Measurements from ENCODE around the gene GRIK5. TPM values are rescaled to one million over a fixed set of nuclear protein-coding genes. Genes with fewer than 3 reads are reported as not detected.

Gene GRIK5
- total RNA-seq, 2 experiments from 2014 or later, result 0.73 to 0.90 TPM

DNA sequence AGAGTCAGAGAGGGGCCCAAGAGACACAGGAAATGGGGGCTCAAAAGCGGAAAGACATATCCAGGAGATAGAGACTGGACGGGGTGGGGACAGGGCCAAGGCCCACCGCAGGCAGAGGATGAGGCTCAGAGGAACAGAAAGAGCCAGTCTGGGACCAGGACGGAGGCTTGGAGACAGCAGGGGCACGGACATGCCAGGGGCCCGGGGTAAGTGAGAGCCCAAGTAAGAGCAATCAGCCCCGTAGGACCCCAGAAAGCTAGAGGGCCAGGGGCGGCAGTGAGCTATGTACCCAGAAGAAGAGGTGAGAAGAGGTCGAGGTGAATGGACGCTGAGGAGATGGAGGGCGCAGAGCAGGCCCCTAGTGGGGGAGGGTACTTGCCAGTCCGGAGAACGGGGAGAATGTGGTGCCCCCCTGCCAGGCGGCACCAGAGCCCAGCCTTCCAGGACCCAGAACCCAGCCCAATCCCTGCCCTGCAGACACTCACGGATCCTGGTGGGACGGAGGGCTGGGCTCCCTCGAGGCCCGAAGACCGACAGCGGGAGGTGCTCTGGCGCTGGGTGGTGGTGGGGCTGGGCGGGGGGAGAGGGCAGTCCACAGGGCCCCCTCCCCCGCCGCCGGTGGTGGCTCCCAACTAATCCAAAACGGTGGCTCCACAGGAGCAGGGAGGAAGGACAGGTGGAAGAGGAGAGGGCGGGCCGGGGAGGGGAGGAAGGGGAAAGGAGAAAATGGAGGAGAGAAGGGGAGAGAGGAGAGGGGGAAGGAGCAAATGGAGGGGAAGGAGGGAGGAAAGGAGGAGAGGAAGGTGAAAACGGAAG is 1.0 kb downstream of the GRIK5 start:
- H3K4me1 Mint-ChIP-seq (ENCODE audit: low read depth), result no peaks in the 10 kb centered on the region
- intact Hi-C loops (cut with micrococcal nuclease), result no loop called here
- no peak for DNase-seq
- H3K9me3 Mint-ChIP-seq, result no peaks in the 10 kb centered on the region
- ChIA-PET CTCF (no interaction called here), POLR2A (no interaction called here)
- H3K4me3 Mint-ChIP-seq, result no peak overlapping the region
- peaks cover 4% of the 10 kb centered on the region for H3K27me3 Mint-ChIP-seq
- no peaks in the 10 kb centered on the region for H3K36me3 Mint-ChIP-seq
- no peak overlapping the region for H3K27ac Mint-ChIP-seq

DNA sequence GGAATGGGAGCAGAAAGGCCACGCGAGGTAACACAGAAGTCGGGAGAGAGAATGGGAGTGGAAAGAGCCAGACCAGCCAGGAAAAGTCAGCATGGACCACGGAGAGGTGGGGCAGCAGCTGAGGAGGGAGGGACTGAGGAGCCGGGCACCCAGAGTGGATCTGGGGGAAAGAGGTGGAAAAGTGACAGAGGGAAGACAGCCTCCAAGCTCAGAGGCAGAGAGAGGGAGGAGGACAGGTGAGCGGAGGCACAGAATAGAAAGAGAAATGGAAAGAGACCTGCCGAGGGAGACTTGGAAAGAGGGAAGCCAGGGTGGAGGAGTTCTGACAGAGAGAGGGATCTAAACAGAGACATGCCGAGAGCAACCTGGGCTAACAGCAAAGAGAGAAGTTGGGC is 1.6 kb downstream of the GRIK5 start:
- CTCF ChIA-PET, result no interaction called here
- H3K9me3 Mint-ChIP-seq, result no peaks in the 10 kb centered on the region
- no peaks in the 10 kb centered on the region for H3K4me1 Mint-ChIP-seq (ENCODE audit: low read depth)
- peaks cover 4% of the 10 kb centered on the region for H3K27me3 Mint-ChIP-seq
- POLR2A ChIA-PET, result no interaction called here
- intact Hi-C loops (cut with micrococcal nuclease), result no loop called here
- H3K27ac Mint-ChIP-seq, result no peak overlapping the region
- H3K36me3 Mint-ChIP-seq, result no peaks in the 10 kb centered on the region
- no peak for DNase-seq
- no peak overlapping the region for H3K4me3 Mint-ChIP-seq

GRCh38 chr19:42067315-42067888 is 2.6 kb downstream of the GRIK5 start:
- DNase-seq, result no peak
- POLR2A ChIA-PET, result no interaction called here
- no peak overlapping the region for H3K27ac Mint-ChIP-seq
- peaks cover 4% of the 10 kb centered on the region for H3K27me3 Mint-ChIP-seq
- no peaks in the 10 kb centered on the region for H3K4me1 Mint-ChIP-seq (ENCODE audit: low read depth)
- intact Hi-C loops (cut with micrococcal nuclease), result no loop called here
- H3K9me3 Mint-ChIP-seq, result no peaks in the 10 kb centered on the region
- CTCF ChIA-PET, result interaction anchor here (0.9 kb wide), 1 partner anchor 32 kb away, joined by 3 read pairs; no protein-coding TSS in a partner anchor
- H3K4me3 Mint-ChIP-seq, result no peak overlapping the region
- no peaks in the 10 kb centered on the region for H3K36me3 Mint-ChIP-seq

GRCh38 chr19:42066075-42066754 is 3.8 kb downstream of the GRIK5 start:
- Mint-ChIP-seq H3K4me3 (no peak overlapping the region), H3K9me3 (no peaks in the 10 kb centered on the region), H3K27me3 (peaks cover 4% of the 10 kb centered on the region), H3K36me3 (no peaks in the 10 kb centered on the region), H3K27ac (no peak overlapping the region), H3K4me1 (ENCODE audit: low read depth) (no peaks in the 10 kb centered on the region)
- no peak for DNase-seq
- CTCF ChIA-PET, result no interaction called here
- POLR2A ChIA-PET, result no interaction called here
- intact Hi-C loops (cut with micrococcal nuclease), result no loop called here

GRCh38 chr19:42065511-42065910 is 4.5 kb downstream of the GRIK5 start:
- CTCF ChIA-PET, result no interaction called here
- Mint-ChIP-seq H3K9me3 (no peaks in the 10 kb centered on the region), H3K27ac (no peak overlapping the region), H3K4me1 (ENCODE audit: low read depth) (no peaks in the 10 kb centered on the region), H3K4me3 (no peak overlapping the region), H3K36me3 (no peaks in the 10 kb centered on the region), H3K27me3 (peaks cover 4% of the 10 kb centered on the region)
- DNase-seq, result no peak
- POLR2A ChIA-PET, result no interaction called here
- intact Hi-C loops (cut with micrococcal nuclease), result no loop called here

DNA sequence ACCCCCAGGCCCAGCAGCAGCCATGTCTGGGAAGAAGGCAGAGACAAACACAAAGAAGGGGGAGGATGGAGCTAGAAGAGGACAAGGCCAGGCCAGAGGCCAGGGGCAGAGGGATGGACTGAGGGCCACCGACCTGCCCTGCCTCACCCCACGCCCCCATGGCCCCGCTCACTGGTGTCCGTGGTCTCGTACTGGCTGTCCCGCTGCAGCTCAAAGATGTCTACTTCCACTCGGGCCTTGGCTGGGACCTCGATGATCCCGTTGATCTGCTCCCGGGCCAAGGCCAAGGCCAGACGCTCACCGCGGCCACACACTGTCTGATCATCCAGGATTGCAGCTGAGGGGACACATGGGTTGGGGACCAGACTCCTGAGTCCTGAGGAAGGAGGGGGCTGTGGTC is 5.0 kb downstream of the GRIK5 start:
- POLR2A ChIA-PET, result no interaction called here
- DNase-seq, result no peak
- H3K4me1 Mint-ChIP-seq (ENCODE audit: low read depth), result no peaks in the 10 kb centered on the region
- intact Hi-C loops (cut with micrococcal nuclease), result no loop called here
- CTCF ChIA-PET, result no interaction called here
- no peak overlapping the region for H3K4me3 Mint-ChIP-seq
- peaks cover 4% of the 10 kb centered on the region for H3K27me3 Mint-ChIP-seq
- no peaks in the 10 kb centered on the region for H3K9me3 Mint-ChIP-seq
- H3K36me3 Mint-ChIP-seq, result no peaks in the 10 kb centered on the region
- H3K27ac Mint-ChIP-seq, result no peak overlapping the region

GRCh38 chr19:42064432-42064831 is 5.6 kb downstream of the GRIK5 start:
- ChIA-PET CTCF (no interaction called here), POLR2A (no interaction called here)
- Mint-ChIP-seq H3K36me3 (no peaks in the 10 kb centered on the region), H3K27me3 (peaks cover 4% of the 10 kb centered on the region), H3K9me3 (no peaks in the 10 kb centered on the region), H3K4me3 (no peak overlapping the region), H3K4me1 (ENCODE audit: low read depth) (no peaks in the 10 kb centered on the region), H3K27ac (no peak overlapping the region)
- intact Hi-C loops (cut with micrococcal nuclease), result no loop called here
- DNase-seq, result no peak

GRCh38 chr19:42062381-42062780 is 7.6 kb downstream of the GRIK5 start:
- Mint-ChIP-seq H3K36me3 (no peaks in the 10 kb centered on the region), H3K9me3 (no peaks in the 10 kb centered on the region), H3K27me3 (peaks cover 4% of the 10 kb centered on the region), H3K4me3 (no peak overlapping the region), H3K4me1 (ENCODE audit: low read depth) (no peaks in the 10 kb centered on the region), H3K27ac (no peak overlapping the region)
- DNase-seq, result no peak
- ChIA-PET POLR2A (no interaction called here), CTCF (no interaction called here)
- intact Hi-C loops (cut with micrococcal nuclease), result no loop called here

DNA sequence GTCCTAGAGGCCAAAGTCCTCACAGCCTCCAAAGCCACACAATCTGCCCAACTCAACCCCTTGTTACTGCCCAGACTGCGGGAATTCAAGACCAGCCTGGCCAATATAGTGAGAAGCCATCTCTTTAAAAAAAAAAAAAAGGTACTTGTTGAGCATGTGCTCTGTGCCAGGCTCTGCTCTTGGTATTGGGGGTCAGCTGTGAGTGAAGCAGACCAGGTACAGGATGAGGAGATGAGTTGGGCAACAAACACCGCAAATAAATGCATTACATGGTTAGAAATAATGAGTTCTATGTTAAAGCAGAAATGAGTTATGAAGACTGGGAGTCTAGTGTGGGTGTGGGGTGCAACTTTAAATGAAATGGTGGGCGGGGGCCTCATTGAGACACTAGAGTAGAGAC is 9.9 kb downstream of the GRIK5 start:
- POLR2A ChIA-PET, result no interaction called here
- Mint-ChIP-seq H3K27me3 (peaks cover 3% of the 10 kb centered on the region), H3K27ac (no peak overlapping the region), H3K4me1 (ENCODE audit: low read depth) (no peaks in the 10 kb centered on the region), H3K4me3 (no peak overlapping the region), H3K9me3 (no peaks in the 10 kb centered on the region), H3K36me3 (no peaks in the 10 kb centered on the region)
- no peak for DNase-seq
- intact Hi-C loops (cut with micrococcal nuclease), result no loop called here
- CTCF ChIA-PET, result no interaction called here

GRCh38 chr19:42059196-42059595 is 10.8 kb downstream of the GRIK5 start:
- intact Hi-C loops (cut with micrococcal nuclease), result no loop called here
- H3K27ac Mint-ChIP-seq, result no peak overlapping the region
- no peaks in the 10 kb centered on the region for H3K9me3 Mint-ChIP-seq
- CTCF ChIA-PET, result no interaction called here
- no peak overlapping the region for H3K4me3 Mint-ChIP-seq
- H3K36me3 Mint-ChIP-seq, result no peaks in the 10 kb centered on the region
- DNase-seq, result no peak
- POLR2A ChIA-PET, result no interaction called here
- H3K4me1 Mint-ChIP-seq (ENCODE audit: low read depth), result no peaks in the 10 kb centered on the region
- H3K27me3 Mint-ChIP-seq, result no peaks in the 10 kb centered on the region

- intact Hi-C loops (cut with micrococcal nuclease), result no loop called here
- POLR2A ChIA-PET, result interaction anchor here (0.7 kb wide), 1 partner anchor 23 kb away, joined by 3 read pairs; no protein-coding TSS in a partner anchor
- CTCF ChIA-PET, result no interaction called here
Measured at GRCh38 chr19:42057846-42058245, 12.2 kb downstream of the GRIK5 start.

GRCh38 chr19:42054205-42054604 is 15.8 kb downstream of the GRIK5 start:
- H3K9me3 Mint-ChIP-seq, result no peaks in the 10 kb centered on the region
- H3K4me3 Mint-ChIP-seq, result no peak overlapping the region
- no peak for DNase-seq
- ChIA-PET CTCF (no interaction called here), POLR2A (no interaction called here)
- H3K36me3 Mint-ChIP-seq, result no peaks in the 10 kb centered on the region
- intact Hi-C loops (cut with micrococcal nuclease), result no loop called here
- H3K27ac Mint-ChIP-seq, result no peak overlapping the region
- peaks cover 17% of the 10 kb centered on the region for H3K4me1 Mint-ChIP-seq (ENCODE audit: low read depth)
- H3K27me3 Mint-ChIP-seq, result no peaks in the 10 kb centered on the region

More at GRCh38 chr19:42057846-42058245, 12.2 kb downstream of the GRIK5 start:
- Mint-ChIP-seq H3K9me3 (no peaks in the 10 kb centered on the region), H3K4me3 (no peak overlapping the region), H3K27me3 (no peaks in the 10 kb centered on the region), H3K36me3 (no peaks in the 10 kb centered on the region), H3K27ac (no peak overlapping the region), H3K4me1 (ENCODE audit: low read depth) (no peaks in the 10 kb centered on the region)
- no peak for DNase-seq

Measured in activated CD4-positive, alpha-beta memory T cell treated with anti-CD3 and anti-CD28 coated beads for 36 hours (primary cell).